ENCODE measurements around the gene PEA15. TPM values are rescaled to one million over a fixed set of nuclear protein-coding genes. Genes with fewer than 3 reads are reported as not detected.

PEA15 gene
- total RNA-seq, 1 experiment from 2014 or later = 94.3 TPM

DNA sequence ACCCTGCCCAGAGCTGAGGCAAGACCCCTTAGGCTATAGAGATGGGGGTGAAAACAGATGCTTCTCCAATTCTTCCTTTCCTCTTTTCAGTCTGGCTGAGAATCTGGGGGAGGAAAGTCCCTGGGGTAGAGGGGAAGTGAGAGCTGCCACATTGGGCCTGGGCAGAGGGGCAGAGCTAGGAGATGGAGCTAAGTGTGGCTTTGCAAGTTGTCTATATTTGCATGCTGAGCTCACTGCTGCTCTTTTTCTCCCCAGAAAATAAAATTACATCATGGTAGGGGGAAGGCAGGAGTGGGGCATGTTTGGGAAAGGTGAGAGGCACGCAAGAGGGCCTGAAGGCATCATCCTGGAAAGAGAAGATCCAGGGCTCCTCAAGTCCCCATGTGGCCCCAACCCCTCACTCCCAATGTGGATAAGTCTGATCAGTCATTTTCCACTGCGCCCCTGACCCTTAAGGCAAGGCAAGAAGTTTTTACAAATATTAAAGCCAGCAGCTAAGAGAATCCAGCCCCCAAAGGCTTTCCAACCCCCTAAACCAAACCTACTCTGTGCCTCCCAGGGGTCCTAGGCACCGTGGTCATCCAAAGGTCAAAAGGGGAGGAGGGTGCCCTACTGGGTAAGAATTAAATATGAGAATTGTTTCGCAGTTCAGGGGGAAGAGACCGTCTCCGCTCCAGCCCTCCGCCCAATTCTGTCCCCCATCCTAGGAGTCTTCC is 500 bp upstream of the PEA15 start:
- peak overlapping the region; percentile 83 for H3K27ac ChIP-seq (ENCODE audit: low read length)
- ATAC-seq (peak; percentile 16; the same call in 1 of the 2 replicates), DNase-seq (ENCODE audit: low read depth, low spot score) (no peak)
- in situ Hi-C loops (cut with HindIII; ENCODE audit: low pct_unique_long_range_greater_than_20kb, low sequenced_read_pairs) (no loop called here), intact Hi-C loops (cut with micrococcal nuclease; ENCODE audit: unreplicated experiment) (no loop called here)
- no peak for TF ChIP-seq SIN3A (IDR thresholded peaks at IDR 0.05; ENCODE audit: borderline replicate concordance, insufficient read depth, low read depth, low read length)
- TF ChIP-seq, protein P1, sequence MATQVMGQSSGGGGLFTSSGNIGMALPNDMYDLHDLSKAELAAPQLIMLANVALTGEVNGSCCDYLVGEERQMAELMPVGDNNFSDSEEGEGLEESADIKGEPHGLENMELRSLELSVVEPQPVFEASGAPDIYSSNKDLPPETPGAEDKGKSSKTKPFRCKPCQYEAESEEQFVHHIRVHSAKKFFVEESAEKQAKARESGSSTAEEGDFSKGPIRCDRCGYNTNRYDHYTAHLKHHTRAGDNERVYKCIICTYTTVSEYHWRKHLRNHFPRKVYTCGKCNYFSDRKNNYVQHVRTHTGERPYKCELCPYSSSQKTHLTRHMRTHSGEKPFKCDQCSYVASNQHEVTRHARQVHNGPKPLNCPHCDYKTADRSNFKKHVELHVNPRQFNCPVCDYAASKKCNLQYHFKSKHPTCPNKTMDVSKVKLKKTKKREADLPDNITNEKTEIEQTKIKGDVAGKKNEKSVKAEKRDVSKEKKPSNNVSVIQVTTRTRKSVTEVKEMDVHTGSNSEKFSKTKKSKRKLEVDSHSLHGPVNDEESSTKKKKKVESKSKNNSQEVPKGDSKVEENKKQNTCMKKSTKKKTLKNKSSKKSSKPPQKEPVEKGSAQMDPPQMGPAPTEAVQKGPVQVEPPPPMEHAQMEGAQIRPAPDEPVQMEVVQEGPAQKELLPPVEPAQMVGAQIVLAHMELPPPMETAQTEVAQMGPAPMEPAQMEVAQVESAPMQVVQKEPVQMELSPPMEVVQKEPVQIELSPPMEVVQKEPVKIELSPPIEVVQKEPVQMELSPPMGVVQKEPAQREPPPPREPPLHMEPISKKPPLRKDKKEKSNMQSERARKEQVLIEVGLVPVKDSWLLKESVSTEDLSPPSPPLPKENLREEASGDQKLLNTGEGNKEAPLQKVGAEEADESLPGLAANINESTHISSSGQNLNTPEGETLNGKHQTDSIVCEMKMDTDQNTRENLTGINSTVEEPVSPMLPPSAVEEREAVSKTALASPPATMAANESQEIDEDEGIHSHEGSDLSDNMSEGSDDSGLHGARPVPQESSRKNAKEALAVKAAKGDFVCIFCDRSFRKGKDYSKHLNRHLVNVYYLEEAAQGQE (IDR thresholded peaks at IDR 0.05; ENCODE audit: insufficient read depth in 1 of 2, low read depth in 2 of 2, low read length in 1 of 2) = no peak
- TF ChIP-seq, protein P2, sequence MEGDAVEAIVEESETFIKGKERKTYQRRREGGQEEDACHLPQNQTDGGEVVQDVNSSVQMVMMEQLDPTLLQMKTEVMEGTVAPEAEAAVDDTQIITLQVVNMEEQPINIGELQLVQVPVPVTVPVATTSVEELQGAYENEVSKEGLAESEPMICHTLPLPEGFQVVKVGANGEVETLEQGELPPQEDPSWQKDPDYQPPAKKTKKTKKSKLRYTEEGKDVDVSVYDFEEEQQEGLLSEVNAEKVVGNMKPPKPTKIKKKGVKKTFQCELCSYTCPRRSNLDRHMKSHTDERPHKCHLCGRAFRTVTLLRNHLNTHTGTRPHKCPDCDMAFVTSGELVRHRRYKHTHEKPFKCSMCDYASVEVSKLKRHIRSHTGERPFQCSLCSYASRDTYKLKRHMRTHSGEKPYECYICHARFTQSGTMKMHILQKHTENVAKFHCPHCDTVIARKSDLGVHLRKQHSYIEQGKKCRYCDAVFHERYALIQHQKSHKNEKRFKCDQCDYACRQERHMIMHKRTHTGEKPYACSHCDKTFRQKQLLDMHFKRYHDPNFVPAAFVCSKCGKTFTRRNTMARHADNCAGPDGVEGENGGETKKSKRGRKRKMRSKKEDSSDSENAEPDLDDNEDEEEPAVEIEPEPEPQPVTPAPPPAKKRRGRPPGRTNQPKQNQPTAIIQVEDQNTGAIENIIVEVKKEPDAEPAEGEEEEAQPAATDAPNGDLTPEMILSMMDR (IDR thresholded peaks at IDR 0.05) = no peak
- no peak for TF ChIP-seq POLR2AphosphoS5 (IDR thresholded peaks at IDR 0.05; ENCODE audit: low read depth, low read length)
- no peak for TF ChIP-seq TCF7L2 (IDR thresholded peaks at IDR 0.05; ENCODE audit: low read depth, low read length)
- no peaks in the 10 kb centered on the region for H3K9me3 ChIP-seq (ENCODE audit: control insufficient read depth, insufficient read depth, low read depth, low read length)
- no TSS peak for BruUV-seq (replicated peaks)
- POLR2A ChIA-PET = no interaction called here
- peaks cover 15% of the 10 kb centered on the region for H3K4me1 ChIP-seq (ENCODE audit: control insufficient read depth, insufficient read depth, low read length)
- no peaks in the 10 kb centered on the region for H3K27me3 ChIP-seq (ENCODE audit: control insufficient read depth, insufficient read depth, low read length)
- CTCF ChIA-PET = no interaction called here
- no peaks in the 10 kb centered on the region for H3K36me3 ChIP-seq (ENCODE audit: control insufficient read depth, insufficient read depth, low read length)
- peak overlapping the region; percentile 33 to 61 for H3K4me3 ChIP-seq (ENCODE audit: low read depth in 2 of 2, low read length in 2 of 2)

DNA sequence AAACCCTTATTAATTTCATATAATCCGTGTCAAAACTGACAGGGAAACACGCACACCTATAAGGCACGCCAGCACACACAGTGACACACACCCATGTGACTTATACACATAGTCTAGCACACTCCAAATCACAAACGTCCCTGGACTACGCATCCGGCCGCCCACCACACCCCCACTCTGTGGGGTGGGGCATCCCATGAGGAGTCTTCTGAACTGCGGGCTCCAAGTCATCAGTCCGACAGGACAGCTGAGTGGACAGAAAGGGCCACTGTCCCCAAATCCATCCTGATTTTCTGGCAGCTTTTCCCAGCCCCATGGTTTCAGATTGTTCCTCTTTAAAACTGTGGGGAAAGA is 829 bp downstream of the PEA15 start:
- Histone ChIP-seq H3K27ac (ENCODE audit: low read length) (peak overlapping the region; percentile 83), H3K36me3 (ENCODE audit: control insufficient read depth, insufficient read depth, low read length) (no peaks in the 10 kb centered on the region; the same call in 1 of the 2 replicates), H3K4me1 (ENCODE audit: control insufficient read depth, insufficient read depth, low read length) (peaks cover 17% of the 10 kb centered on the region), H3K4me3 (ENCODE audit: low read depth in 2 of 2, low read length in 2 of 2) (peak overlapping the region; percentile 80 to 87), H3K27me3 (ENCODE audit: control insufficient read depth, insufficient read depth, low read length) (no peaks in the 10 kb centered on the region), H3K9me3 (ENCODE audit: control insufficient read depth, insufficient read depth, low read depth, low read length) (no peaks in the 10 kb centered on the region)
- ATAC-seq = peak; percentile 53
- ChIA-PET CTCF (interaction anchor here (1.4 kb wide), 1 partner anchor 13 kb away, joined by 3 read pairs; no protein-coding TSS in a partner anchor), POLR2A (interaction anchor here (0.7 kb wide), 1 partner anchor 240 kb away, joined by 8 read pairs; no protein-coding TSS in a partner anchor)
- no peak for DNase-seq (ENCODE audit: low read depth, low spot score)
- TF ChIP-seq, protein P1 (IDR thresholded peaks at IDR 0.05; ENCODE audit: insufficient read depth in 1 of 2, low read depth in 2 of 2, low read length in 1 of 2) = no peak
- no peak; the same call in 1 of the 2 replicates for TF ChIP-seq POLR2AphosphoS5 (IDR thresholded peaks at IDR 0.05; ENCODE audit: low read depth, low read length)
- TF ChIP-seq SIN3A (IDR thresholded peaks at IDR 0.05; ENCODE audit: borderline replicate concordance, insufficient read depth, low read depth, low read length) = no peak
- TF ChIP-seq, protein P2 (IDR thresholded peaks at IDR 0.05) = no peak
- TF ChIP-seq TCF7L2 (IDR thresholded peaks at IDR 0.05; ENCODE audit: low read depth, low read length) = no peak
- in situ Hi-C loops (cut with HindIII; ENCODE audit: low pct_unique_long_range_greater_than_20kb, low sequenced_read_pairs) (no loop called here), intact Hi-C loops (cut with micrococcal nuclease; ENCODE audit: unreplicated experiment) (no loop called here)
- no TSS peak for BruUV-seq (replicated peaks)
